NB4 (cell line): ENCODE data around the gene SPINK9.

Experiments used
- POLR2A ChIP-seq: IDR thresholded peaks from 2 replicates; pipeline ENCODE4 v1.6.1; 2011; ENCODE audit warnings: mild to moderate bottlenecking; ENCODE audit not compliant: insufficient read length; ENCODE audit errors: extremely low read depth
- TF ChIP-seq, protein P1 (sequence below): IDR thresholded peaks from one replicate; pipeline ENCODE4 v1.5.1; 2012; ENCODE audit warnings: low read depth, low read length
- TF ChIP-seq, protein P2 (sequence below): IDR thresholded peaks from 2 replicates; pipeline ENCODE4 v1.6.1; 2011; ENCODE audit warnings: low read depth, low read length

DNA sequence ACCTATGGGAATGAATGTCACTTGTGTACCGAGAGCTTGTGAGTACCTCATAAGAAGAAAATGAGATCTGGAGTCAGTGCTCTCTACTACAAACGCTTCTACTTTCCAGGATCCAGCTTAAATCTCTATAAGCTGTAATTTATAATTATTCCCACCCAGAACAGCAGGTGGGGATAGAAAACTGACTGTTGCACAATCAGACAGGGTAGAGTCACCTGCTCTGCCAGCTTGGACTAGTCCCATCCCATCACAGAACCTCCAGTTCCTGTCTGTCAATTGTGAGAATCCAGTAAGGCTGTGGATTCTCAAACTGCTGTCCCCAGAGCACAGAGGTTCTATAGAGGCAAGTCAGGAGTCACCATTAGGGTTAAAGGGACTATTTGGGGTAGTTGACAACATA lies 21.2 kb upstream of the SPINK9 start:
- TF ChIP-seq, protein P1, sequence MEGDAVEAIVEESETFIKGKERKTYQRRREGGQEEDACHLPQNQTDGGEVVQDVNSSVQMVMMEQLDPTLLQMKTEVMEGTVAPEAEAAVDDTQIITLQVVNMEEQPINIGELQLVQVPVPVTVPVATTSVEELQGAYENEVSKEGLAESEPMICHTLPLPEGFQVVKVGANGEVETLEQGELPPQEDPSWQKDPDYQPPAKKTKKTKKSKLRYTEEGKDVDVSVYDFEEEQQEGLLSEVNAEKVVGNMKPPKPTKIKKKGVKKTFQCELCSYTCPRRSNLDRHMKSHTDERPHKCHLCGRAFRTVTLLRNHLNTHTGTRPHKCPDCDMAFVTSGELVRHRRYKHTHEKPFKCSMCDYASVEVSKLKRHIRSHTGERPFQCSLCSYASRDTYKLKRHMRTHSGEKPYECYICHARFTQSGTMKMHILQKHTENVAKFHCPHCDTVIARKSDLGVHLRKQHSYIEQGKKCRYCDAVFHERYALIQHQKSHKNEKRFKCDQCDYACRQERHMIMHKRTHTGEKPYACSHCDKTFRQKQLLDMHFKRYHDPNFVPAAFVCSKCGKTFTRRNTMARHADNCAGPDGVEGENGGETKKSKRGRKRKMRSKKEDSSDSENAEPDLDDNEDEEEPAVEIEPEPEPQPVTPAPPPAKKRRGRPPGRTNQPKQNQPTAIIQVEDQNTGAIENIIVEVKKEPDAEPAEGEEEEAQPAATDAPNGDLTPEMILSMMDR, result no peak
- TF ChIP-seq, protein P2, sequence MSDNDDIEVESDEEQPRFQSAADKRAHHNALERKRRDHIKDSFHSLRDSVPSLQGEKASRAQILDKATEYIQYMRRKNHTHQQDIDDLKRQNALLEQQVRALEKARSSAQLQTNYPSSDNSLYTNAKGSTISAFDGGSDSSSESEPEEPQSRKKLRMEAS, result no peak
- TF ChIP-seq POLR2A, result no peak
